Stimulated activated CD4-positive, alpha-beta T cell treated with anti-CD3 and anti-CD28 coated beads, Interleukin-2, amount 100 ng/mL, for 24 hours (primary cell): Measurements from ENCODE around the gene NOTCH2NLA.
A peak's percentile ranks its signal among the peaks of the same experiment; 100 is the strongest.

Experiments used
- DNase-seq, 2 donors: peaks; one replicate each; pipeline ENCODE4 v3.0.0-alpha.2; 2020

NOTCH2NLA gene

DNA sequence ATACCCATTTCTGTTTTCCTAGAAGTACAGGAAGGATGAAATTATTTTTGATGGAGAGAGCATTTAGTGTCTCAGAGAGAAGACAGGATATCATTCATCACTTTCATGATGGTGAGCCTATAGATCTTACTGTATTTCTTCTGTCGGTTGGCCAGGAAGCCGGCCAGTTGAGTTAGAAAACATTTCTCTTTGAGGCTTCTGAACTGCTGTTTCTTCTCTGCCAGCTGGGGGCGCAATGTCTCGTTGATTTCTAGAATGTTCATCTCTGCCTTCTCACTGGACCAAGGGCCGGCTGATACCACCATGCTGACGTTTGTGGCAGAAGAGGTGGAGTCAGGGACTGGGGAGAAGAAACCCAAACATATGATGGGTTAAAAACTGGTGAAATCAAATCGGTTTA, 84.4 kb downstream of the NOTCH2NLA start, which contains the start of gene NBPF10:
Gene NBPF10 (minus strand): TSS at position 340 of the 400 bp plus-strand sequence. CDS start 35 bp downstream, at position 305.
- peak in 1 of 2 donors; percentile 16 for DNase-seq
